ENCODE results near the gene HDAC4. TPM values are rescaled to one million over a fixed set of nuclear protein-coding genes. Genes with fewer than 3 reads are reported as not detected.

HDAC4 gene
- total and polyA plus RNA-seq, 4 donors: 2.9 to 37.2 (median 4.4) TPM

DNA sequence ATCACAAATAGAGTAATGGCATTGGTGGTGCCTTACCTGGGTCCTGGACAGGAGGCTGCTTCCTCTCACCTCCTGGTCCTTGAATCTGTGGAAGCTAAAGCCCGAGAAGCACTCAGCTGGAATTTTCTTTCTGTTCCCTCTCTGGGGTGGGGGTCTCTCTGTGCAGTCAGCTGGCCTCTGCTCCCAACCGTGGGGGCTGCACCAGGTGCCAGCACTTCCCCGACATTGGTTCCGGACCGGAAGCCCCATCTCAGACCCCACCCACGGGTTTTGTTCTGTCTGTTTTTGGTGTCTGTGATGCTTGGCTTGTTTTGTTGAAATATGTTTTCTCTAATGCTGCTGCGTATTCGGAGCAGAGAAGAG is 398.2 kb downstream of the HDAC4 start:
- no peaks in the 10 kb centered on the region for H3K27me3 ChIP-seq (ENCODE audit: control insufficient read depth in 4 of 4, insufficient read depth in 4 of 4, low read length in 3 of 4)
- peaks cover 0 to 3% (median 0%) of the 10 kb centered on the region in 4 donors for H3K4me1 ChIP-seq (ENCODE audit: control insufficient read depth in 4 of 4, insufficient read depth in 4 of 4, low read length in 3 of 4)
- H3K9ac ChIP-seq (ENCODE audit: low read depth in 1 of 2, low read length in 2 of 2): no peak overlapping the region
- DNase-seq (ENCODE audit: low spot score): no peak
- H3K4me3 ChIP-seq (ENCODE audit: low read depth in 1 of 3, low read length in 3 of 3): no peak overlapping the region
- no peak for TF ChIP-seq ATF3 (IDR thresholded peaks at IDR 0.05)
- TF ChIP-seq SP1 (IDR thresholded peaks at IDR 0.05): no peak
- TF ChIP-seq YY1 (IDR thresholded peaks at IDR 0.05): no peak
- no peak for TF ChIP-seq MAX (IDR thresholded peaks at IDR 0.05)
- no peak for TF ChIP-seq EGR1 (IDR thresholded peaks at IDR 0.05; ENCODE audit: low read depth in 2 of 2)
- TF ChIP-seq JUND (IDR thresholded peaks at IDR 0.05): no peak
- TF ChIP-seq FOXA1 (IDR thresholded peaks at IDR 0.05): no peak
- TF ChIP-seq FOXA2 (IDR thresholded peaks at IDR 0.05): no peak
- TF ChIP-seq RAD21 (IDR thresholded peaks at IDR 0.05): no peak
- TF ChIP-seq HNF4A (conservative IDR thresholded peaks at IDR 0.05): no peak
- no peak for TF ChIP-seq ZBTB33 (IDR thresholded peaks at IDR 0.05)
- no peak for TF ChIP-seq RXRA (IDR thresholded peaks at IDR 0.05)
- TF ChIP-seq, protein P1, sequence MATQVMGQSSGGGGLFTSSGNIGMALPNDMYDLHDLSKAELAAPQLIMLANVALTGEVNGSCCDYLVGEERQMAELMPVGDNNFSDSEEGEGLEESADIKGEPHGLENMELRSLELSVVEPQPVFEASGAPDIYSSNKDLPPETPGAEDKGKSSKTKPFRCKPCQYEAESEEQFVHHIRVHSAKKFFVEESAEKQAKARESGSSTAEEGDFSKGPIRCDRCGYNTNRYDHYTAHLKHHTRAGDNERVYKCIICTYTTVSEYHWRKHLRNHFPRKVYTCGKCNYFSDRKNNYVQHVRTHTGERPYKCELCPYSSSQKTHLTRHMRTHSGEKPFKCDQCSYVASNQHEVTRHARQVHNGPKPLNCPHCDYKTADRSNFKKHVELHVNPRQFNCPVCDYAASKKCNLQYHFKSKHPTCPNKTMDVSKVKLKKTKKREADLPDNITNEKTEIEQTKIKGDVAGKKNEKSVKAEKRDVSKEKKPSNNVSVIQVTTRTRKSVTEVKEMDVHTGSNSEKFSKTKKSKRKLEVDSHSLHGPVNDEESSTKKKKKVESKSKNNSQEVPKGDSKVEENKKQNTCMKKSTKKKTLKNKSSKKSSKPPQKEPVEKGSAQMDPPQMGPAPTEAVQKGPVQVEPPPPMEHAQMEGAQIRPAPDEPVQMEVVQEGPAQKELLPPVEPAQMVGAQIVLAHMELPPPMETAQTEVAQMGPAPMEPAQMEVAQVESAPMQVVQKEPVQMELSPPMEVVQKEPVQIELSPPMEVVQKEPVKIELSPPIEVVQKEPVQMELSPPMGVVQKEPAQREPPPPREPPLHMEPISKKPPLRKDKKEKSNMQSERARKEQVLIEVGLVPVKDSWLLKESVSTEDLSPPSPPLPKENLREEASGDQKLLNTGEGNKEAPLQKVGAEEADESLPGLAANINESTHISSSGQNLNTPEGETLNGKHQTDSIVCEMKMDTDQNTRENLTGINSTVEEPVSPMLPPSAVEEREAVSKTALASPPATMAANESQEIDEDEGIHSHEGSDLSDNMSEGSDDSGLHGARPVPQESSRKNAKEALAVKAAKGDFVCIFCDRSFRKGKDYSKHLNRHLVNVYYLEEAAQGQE (IDR thresholded peaks at IDR 0.05): no peak
- TF ChIP-seq HNF4G (IDR thresholded peaks at IDR 0.05): no peak
- no peak for TF ChIP-seq NR2F2 (IDR thresholded peaks at IDR 0.05)
- TF ChIP-seq GABPA (IDR thresholded peaks at IDR 0.05 in 1 of 2, conservative IDR thresholded peaks at IDR 0.05 in 1 of 2): no peak
- no peak for TF ChIP-seq TAF1 (conservative IDR thresholded peaks at IDR 0.05)
- TF ChIP-seq, protein P2, sequence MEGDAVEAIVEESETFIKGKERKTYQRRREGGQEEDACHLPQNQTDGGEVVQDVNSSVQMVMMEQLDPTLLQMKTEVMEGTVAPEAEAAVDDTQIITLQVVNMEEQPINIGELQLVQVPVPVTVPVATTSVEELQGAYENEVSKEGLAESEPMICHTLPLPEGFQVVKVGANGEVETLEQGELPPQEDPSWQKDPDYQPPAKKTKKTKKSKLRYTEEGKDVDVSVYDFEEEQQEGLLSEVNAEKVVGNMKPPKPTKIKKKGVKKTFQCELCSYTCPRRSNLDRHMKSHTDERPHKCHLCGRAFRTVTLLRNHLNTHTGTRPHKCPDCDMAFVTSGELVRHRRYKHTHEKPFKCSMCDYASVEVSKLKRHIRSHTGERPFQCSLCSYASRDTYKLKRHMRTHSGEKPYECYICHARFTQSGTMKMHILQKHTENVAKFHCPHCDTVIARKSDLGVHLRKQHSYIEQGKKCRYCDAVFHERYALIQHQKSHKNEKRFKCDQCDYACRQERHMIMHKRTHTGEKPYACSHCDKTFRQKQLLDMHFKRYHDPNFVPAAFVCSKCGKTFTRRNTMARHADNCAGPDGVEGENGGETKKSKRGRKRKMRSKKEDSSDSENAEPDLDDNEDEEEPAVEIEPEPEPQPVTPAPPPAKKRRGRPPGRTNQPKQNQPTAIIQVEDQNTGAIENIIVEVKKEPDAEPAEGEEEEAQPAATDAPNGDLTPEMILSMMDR (IDR thresholded peaks at IDR 0.05; ENCODE audit: low read depth, low read length, missing input control): no peak
- H3K27ac ChIP-seq (ENCODE audit: low read depth in 1 of 2, low read length in 2 of 2): no peak overlapping the region
- H3K36me3 ChIP-seq (ENCODE audit: control insufficient read depth in 4 of 4, insufficient read depth in 3 of 4, low read depth in 1 of 4, low read length in 3 of 4): no peaks in the 10 kb centered on the region
- peaks cover 0 to 3% (median 0%) of the 10 kb centered on the region in 4 donors for H3K9me3 ChIP-seq (ENCODE audit: control insufficient read depth in 4 of 4, low read length in 3 of 4)
- 81% methylated on average over 8 of the region's 8 CpGs for WGBS
